RPMI7951 (cell line): ENCODE measurements around the gene PRKCB. TPM values are rescaled to one million over a fixed set of nuclear protein-coding genes. Genes with fewer than 3 reads are reported as not detected.
"Not testable (repeated sequence)": the region's sequence is repeated elsewhere in the genome, so short reads cannot be mapped to it uniquely, and the experiment has no call there.

Experiments
- DNase-seq: peaks from one replicate; pipeline ENCODE4 v3.0.0-alpha.2; 2012; ENCODE audit warnings: low read depth
- total RNA-seq: library from RNA; depleted of rRNA; stranded (reverse); fragments of >200 nt; shearing (Covaris generic); gene quantifications from 2 replicates; pipeline ENCODE4 v1.2.3, GENCODE V29; 2014

The PRKCB gene
- total RNA-seq, 1 experiment from 2014 or later = not detected

DNA sequence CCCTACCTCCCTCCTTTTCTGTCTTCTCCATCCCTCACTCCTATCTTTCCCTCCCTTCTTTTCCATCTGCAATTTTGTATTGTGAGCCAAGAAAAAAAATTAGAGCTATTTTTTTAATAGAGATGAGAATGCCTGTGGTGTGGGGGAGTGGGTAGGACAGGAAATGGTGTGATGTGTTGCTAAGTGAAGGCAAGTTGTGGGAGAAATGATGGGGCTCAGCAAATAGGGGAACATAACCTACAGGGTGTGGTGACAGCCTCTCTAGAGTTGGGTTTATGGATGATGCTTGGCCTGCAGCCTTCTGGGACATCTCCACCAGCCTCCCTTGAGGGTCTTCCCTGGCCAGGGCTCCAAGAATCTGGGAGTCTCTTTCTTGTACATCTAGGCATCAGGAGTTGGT lies 257.3 kb downstream of the PRKCB start:
- no peak for DNase-seq

DNA sequence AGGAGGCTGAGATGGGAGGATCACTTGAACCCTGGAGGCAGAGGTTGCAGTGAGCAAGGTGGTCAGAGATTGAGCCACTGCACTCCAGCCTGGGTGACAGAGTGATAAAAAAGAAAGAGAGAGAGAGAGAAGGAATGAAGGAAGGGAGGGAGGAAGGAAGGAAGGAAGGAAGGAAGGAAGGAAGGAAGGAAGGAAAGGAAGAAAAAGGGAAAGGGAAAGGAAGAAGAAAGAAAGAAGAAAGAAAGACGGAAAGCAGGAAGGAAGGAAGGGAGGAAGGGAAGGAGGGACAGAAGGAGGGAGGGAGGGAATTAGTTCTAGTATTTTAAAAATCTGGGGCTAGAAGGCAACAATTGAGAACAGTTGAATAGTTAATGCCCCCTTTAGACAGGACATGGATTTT lies 258.9 kb downstream of the PRKCB start:
- DNase-seq = no peak

DNA sequence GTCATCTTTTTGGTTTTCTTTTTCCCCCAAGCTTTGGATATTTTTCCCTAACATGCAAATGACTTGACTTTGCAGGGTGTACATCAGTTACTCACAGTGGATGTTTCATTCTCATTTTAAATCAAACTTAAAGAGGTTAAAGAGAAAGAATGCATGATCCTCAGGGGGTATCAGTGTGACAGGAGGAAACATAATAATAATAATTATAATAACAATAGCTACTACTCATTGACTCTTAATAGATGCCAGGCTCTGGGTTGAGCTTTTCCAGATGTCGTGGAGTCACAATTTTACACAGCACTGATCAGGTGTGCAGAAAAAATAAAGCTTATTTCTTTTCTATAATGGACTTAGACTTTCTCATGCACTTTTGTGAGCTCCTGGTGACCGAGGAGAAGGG lies 263.1 kb downstream of the PRKCB start:
- no peak for DNase-seq

GRCh38 chr16:24101431-24101830 lies 265.6 kb downstream of the PRKCB start:
- DNase-seq = no peak

- no peak for DNase-seq
Measured at GRCh38 chr16:24102209-24102660, 266.5 kb downstream of the PRKCB start.

DNA sequence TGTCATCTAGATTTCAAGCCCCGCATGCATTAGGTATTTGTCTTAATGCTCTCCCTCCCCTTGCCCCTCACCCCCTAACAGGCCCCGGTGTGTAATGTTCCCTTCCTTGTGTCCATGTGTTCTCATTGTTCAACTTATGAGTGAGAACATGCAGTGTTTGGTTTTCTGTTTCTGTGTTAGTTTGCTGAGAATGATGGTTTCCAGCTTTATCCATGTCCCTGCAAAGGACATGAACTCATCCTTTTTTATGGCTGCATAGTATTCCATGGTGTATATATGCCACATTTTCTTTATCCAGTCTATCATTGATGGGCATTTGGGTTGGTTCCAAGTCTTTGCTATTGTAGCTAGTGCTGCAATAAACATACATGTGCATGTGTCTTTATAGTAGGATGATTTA lies 269.7 kb downstream of the PRKCB start:
- not testable (repeated sequence) for DNase-seq

GRCh38 chr16:24108090-24108489 lies 272.3 kb downstream of the PRKCB start:
- not testable (repeated sequence) for DNase-seq

DNA sequence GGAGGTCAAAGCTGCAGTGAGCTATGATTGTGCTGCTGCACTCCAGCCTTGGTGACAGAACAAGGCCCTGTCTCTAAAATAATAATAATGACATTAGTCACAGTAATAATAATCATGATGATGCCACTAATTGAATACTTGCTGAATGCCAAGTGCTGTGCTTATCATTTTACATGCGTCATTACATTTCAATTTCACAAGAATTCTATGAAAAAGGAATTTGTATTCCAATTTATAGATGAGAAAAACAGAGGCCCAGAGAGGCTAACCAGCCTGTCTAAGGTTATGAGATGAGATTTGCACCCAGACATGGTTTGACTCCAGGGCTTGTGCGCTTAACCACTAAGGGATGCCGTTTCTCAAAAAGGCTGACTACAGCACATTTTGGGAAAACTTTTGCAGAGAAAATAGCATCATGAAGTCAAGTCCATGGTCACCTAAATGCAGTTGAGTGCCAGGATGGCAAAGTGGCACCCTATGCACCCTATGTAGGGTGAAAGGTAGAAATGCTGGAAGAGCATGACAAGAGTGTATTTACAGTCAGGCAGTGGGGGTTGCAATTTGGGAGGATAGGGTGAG lies 276.0 kb downstream of the PRKCB start:
- DNase-seq = no peak

- DNase-seq = no peak
Measured at GRCh38 chr16:24113115-24113745, 277.4 kb downstream of the PRKCB start.

DNA sequence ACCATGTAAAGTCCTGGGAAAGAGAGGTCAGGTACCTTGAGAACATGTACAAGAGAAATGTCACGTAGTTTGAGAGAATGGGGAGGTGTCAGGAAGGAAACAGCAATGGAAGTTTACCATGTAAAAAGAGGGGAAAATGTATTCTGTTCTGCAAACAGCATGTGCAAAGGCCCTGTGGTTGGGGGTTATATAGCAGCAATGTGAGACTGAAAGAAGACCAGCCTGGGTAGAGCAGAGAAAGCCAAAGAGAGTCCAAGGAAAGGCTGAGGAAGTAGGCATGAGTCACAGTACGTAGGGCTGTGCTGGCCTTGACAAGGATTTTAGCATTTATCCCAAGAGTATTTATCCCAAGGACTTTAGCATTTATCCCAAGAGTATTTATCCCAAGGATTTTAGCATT lies 279.1 kb downstream of the PRKCB start:
- DNase-seq = no peak

DNA sequence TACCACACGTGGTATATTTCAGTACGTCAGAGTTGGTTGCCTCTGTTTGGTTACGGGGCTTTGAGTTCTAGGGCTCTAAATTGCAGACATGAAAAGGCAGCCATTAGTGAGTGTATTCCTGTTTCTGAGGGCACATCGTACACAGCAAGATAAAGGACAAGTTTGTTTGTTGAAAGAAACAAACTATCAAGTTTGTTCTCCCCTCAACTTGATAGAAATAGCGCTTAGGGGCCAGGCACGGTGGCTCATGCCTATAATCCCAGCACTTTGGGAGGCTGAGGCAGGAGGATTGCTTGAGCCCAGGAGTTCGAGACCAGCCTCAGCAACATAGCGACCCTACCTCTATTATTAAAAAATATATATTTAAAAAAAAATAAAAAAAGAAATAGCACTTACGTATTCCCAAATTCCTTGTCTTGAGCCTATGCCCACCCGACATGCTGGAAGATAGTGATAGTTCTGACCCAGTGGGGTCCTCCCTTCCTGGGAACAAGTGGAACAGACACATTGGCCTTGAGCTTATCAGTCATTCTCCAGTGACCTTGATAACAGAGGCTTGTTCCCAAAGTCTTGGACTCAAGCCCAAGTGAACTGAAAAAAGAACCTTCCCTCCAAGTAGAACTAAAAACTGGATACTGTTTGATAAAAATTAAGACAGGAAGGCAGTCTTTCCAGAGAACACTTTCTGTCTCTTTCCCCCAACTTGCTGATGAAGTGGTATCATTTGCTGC lies 280.4 kb downstream of the PRKCB start:
- no peak for DNase-seq

DNA sequence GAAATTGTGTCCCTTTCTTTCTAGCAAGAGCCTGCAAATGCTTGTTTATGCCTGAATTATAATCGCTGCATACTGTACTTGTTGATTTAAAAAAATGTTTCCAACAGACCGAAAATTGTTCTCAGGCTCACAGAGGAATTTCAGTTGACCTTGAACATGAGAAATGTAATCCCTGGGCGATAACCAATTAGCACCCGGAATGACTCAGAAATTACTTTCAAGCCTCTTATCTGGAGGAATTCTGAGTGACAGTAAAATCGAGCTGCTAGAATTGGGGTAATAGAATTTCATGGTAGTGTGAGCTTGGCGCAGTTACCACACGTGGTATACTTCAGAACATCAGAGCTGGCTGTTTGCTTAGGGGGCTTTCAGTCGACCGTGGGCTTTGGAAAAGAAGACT lies 281.2 kb downstream of the PRKCB start:
- no peak for DNase-seq

DNA sequence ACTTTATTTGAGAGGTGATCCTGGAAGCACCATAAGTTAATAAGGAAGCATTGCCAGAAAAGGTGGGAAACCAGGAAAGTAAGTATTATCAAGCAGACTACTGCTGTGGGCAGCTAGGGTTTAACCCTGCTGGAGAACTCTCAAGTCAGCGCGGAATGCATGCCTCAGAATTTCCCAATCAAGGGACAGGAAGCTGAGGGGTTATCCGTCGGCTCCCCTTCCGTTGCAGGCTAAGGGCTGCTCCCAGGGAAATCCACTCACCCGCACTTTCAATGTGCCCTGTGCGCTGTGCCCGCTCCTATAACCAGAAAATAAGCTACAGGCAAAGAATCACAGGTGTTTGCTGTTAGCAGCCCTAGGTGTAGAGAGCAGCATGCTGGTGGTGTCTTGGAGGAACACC lies 281.9 kb downstream of the PRKCB start:
- DNase-seq = no peak

- no peak for DNase-seq
Measured at GRCh38 chr16:24118126-24118821, 282.5 kb downstream of the PRKCB start.

GRCh38 chr16:24119807-24120206 lies 284.0 kb downstream of the PRKCB start:
- DNase-seq = no peak

DNA sequence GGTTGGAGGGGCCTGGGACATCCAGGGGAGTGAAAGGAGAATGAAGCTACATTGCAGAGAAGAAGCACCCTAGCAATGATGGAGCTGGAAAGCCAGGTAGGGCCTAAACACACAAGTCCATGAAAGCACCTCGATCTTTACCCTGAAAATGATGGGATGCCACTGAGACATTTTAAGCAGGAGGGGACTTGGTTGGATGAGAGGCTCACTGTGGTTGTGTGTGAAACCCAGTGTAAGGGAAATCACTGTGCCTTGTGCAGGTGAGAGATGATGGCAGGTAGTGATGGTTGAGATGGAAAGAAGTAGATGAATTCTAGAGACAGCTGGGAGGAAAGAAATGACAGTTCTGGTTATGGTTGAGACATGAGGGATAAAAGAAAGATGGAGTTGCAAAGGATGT lies 287.5 kb downstream of the PRKCB start:
- DNase-seq = no peak

DNA sequence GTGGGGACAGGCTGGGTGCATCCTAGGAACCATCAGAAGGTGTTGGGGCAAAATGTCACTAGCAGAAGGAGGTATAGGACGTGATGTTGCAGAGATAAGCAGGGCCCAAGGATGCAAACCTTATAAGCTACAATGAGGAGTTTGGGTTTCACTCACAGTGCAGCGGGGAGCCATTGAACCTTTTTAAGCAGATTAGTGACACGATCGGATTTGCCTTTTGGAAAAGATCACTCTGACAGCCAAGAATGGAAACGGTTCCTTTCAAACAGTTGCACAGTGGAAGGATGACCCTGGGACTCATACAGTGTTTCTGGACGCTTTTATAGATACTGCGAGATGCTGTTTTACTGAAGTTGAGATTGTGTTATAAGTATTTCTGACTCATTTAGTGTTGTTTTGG lies 288.5 kb downstream of the PRKCB start:
- no peak for DNase-seq

DNA sequence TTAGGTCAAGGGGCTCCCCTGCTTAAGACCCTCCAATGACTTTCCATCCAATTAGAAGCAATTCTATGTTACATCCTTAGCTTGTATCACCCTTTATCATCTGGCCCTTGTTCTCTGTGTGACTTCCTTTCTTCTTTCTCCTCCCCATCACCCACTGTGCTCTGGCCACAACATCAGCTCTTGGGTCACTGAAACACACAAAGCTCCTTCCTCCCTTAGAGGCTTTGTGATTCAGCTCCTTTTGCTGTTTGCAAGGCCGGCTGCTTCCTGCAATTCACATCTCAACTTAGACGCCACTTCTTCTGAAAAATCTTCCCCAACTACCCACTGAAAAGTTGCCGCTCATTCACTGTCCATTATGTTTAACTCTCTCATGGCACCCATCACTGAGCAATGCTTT lies 289.4 kb downstream of the PRKCB start:
- DNase-seq = no peak

DNA sequence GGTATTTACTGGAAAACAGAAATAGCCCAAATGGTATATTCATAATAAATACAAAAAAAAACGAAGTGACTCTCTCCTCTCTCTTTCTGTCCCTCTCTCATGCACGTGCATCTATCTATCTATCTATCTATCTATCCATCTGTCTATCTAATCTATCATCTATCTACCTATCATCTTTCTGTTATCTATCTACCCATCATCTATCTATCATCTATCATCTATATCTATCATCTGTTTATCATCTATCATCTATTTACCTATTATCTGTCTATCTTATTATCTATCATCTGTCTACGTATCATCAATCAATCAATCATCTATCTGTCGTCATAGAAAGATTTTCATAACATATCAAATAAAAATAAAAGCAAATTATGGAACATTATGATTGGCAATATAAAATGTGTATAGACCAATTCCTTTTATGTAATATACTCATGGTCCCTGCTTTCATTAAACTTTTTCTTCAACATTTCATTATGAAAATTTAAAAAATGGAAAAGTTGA lies 293.7 kb downstream of the PRKCB start:
- no peak for DNase-seq

DNA sequence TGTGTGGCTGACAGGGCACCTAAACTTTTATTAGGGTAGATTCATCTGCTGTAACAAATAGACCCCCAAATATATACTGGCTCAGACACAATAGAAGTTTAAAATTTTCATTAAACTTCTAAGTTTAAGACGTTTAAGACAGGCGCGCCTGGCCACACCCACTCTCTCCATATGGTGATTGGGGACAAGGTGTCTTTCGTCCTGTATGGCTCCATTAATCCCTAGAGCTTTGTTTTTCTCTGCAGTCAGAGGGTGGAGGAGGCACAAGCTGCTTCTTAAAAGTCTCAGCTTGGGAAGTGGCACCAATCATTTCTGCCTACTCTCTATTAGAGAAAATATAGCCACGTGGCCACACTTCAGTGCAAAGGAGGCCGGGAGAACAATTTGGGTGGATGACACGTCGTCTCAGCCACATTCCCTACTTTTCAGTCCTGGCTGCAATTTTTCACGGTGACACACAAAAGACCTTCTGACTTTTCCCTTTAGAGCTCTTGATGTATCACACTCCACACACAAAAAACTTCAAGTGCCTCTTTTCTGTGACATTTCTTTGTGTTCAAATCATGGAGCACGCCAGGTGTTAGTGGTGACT lies 294.8 kb downstream of the PRKCB start:
- no peak for DNase-seq

DNA sequence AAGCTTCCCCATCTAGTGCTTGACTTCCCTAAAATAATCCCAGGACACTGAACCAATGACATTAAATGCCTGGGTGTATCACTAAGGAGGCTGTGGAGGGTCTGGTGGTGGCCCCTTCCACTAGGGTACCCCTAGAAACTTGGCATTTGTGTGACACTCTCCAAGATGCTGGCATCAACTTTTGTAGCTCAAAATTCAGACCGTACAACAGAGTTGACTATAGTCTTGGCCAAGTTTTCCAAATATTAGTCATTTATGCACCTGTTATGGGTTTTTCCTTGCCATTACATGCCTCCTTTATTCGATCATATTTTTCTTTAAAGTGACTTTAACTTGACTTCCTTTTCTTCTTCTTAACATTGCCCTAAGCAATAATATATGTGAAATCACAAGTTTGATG lies 295.5 kb downstream of the PRKCB start:
- DNase-seq = no peak
